GM21390 (cell line): ENCODE results near the gene CERS1.

Experiments used
- ATAC-seq: cut with Tn5 transposase; IDR thresholded peaks from one replicate; pipeline ENCODE4 v1.9.1; 2021; ENCODE audit not compliant: unreplicated experiment

Gene CERS1

GRCh38 chr19:18895824-18896341, at the start of gene CERS1:
TSS of gene CERS1 (minus strand) at chr19:18896158. CDS start at chr19:18896072, 86 bp downstream.
- ATAC-seq: no peak

GRCh38 chr19:18945297-18945696, 49.3 kb upstream of the CERS1 start:
- no peak for ATAC-seq

GRCh38 chr19:18943465-18943864, 47.5 kb upstream of the CERS1 start:
- no peak for ATAC-seq

GRCh38 chr19:18942692-18943091, 46.7 kb upstream of the CERS1 start:
- no peak for ATAC-seq

DNA sequence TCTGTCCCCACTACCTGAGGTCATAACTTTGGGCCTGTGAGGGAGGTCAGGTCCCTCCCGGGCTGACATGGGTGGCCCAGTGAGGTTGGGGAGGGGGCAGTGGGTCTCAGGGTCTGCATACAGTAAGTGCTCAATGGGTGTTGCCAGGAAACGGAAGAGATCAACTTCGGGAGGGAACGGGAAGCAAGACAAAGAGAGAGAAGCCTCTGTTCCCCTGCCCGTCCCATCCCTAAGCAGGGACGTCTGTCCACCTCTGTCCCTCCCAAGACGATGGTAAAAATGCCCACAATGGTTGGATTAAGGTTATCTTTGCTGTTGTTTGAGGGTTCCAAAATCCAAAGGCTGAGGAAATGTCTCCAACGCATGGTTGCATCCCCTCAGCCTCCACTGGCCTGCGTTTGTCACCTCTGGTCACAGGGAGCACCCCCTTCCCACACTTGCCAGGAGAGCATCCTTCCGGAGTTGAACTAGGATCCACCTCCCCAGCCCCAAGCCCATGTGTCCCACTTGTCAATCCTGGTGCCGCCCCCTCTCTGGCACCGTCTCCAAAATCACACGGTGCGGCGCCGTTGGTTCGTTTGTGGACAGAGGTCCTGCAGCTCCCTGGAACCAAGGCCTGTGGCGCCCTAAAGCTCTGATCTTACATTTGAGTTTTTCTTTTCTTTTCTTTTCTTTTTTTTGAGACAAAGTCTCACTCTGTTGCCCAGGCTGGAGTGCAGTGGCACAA, 45.8 kb upstream of the CERS1 start:
- no peak for ATAC-seq

- ATAC-seq: no peak
These were observed 45.0 kb upstream of the CERS1 start, which contains the start of gene HOMER3 for GRCh38 chr19:18940769-18941627. TSS of gene HOMER3 (minus strand) at chr19:18941217. CDS start at chr19:18938982, 2,235 bp downstream.

DNA sequence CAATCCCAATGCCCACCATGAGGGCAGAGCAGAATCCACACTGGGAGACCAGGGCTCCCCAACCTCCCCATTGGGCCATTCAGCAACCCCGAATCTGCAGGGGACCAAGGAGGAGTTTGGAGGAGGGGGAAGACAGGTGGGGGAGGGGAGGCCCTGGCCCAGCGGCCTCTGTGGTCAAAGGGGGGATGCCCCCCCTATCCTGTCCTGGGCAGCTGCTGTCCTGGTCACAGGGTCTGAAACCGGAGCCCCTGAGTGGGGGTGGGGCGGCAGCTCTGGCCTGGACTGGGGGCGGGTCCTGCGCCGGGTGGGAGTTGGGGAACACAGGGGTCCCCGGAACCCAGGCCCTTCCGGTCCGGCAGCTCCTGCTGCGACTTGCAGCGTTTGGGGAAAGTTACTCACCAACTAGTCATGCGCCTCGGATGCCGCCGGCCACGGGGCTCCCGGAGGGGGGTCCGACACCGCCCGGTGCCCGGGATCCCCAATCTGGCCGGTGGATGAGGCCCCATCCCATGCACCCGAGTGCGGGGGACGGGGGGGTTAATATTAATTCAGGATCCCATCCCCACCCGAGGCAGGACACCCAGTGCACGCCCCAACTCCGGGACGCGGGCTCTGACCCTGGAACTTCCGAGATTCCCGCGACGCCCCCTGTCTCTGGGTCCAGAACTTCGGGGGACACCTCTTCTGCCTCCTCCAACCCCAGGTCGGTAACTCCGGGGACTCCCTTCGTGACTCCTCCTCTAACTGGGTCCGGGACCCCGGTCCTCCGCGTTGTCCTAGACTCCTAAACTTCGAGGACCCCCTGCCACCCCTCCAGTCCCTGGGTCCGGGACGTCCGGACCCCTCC, 44.2 kb upstream of the CERS1 start:
- no peak for ATAC-seq

DNA sequence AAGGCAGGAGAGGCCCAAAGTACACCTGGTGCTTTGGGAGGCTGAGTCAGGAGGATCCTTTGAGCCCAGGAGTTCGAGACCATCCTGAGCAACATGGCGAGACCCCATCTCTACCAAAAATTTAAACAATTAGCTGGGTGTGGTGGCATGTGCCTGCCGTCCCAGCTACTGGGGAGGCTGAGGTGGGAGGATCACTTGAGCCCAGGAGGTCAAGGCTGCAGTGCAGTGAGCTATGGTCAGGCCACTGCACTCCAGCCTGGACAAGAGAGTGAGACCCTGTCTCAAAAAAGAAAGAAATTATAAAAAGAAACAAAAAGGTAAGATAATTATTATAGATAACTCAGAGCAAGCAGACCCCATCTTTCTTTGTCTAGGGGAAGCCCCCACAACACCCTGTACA, 43.2 kb upstream of the CERS1 start:
- ATAC-seq: no peak

- no peak for ATAC-seq
These were observed 37.3 kb upstream of the CERS1 start for GRCh38 chr19:18933297-18933696.

DNA sequence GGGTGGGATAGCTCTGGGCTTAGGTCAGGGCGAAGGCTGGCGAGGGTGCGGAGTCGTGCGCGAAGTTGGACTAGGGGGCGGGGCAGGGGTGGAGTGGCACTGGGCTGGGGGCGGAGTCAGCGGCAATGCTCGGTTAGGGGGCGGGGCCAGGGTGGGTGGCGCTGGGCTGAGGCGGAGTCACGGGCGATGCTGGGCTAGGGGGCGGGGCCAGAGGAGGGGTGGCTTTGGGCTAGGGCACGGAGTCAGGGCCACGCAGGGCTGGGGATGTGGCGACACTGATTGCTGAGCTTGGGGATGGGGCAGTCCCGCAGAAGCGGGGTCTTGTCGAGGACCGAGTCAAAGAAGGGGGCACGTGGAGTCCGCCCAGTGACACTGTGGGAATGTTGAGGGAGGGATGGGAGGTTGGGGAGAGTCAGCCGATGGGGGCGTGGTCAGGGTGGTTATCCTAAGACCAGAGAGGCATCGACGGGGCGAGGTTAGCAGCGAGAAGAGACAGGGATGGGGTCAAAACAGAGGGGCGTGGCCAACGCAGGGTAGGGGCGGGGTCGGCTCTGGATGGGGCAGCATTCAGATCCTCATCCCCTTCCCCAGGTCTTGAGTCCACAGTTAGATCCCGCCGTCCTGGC, 36.4 kb upstream of the CERS1 start:
- no peak for ATAC-seq

DNA sequence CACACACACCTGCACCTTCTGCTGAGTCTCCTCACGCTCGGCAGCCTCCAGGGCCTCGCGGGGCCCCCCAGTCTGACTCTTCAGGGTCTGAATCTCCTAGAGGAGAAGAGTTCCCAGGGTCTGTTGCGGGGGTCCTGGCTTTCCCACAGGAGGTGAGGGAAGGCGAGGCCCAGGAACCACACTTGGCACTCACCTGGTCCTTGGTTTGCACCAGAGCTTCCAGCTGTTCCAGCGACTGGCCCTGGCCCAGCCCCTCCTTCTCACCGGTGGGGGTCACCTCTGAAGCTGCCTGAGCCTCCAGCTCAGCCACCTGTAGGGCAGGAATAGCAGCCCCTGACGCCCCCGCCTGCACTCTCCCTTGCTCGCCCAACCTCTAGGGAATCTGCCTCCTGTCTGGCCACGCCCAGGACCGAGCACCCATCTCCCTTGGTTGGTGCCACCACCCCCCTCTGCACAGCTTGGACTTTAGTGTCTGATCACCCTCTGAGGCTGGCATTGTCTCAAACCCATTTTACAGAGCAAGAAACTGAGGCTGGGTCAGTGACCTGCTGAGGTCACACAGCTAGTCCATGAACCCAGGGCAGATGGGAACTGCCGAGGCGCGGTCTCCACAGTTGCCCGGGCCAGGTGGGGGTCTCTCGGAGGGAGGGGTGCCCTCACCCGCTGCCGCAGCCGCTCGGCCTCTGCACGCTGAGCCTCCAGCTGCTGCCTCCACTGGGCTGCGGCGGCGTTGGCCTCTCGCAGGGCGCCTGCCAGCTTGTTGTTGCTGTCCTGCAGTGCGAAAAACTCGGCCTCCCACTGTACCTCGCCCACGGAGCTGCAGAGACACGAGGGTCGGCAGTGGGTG, 35.6 kb upstream of the CERS1 start:
- no peak for ATAC-seq

GRCh38 chr19:18929311-18929710, 33.4 kb upstream of the CERS1 start:
- ATAC-seq: no peak

GRCh38 chr19:18928018-18928805, 32.3 kb upstream of the CERS1 start:
- ATAC-seq: no peak

DNA sequence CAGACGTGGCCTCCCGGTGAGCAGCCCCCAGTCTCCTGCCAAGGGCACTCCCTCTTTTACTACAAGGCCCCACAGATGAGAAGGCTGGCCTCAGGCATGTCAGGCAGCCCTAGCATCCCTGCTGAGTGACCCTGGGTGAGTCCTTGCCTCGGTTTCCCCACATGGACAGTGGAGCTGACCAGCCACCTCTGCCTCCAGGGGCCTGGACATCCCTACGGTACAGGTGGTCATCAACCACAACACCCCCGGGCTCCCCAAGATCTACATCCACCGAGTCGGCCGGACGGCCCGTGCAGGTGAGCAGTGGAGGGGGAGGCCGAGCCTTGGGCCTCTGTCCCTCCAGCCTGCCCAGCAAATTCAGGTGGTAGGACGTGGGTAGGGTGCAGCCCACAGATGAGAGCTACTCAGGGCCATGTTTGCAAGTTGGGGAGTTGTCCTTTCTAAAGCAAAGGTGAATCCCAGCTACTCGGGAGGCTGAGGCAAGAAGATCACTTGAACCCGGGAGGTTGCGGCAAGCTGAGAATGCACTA, 28.8 kb upstream of the CERS1 start:
- no peak for ATAC-seq

GRCh38 chr19:18922228-18922985, 26.4 kb upstream of the CERS1 start:
- ATAC-seq: no peak

- no peak for ATAC-seq
These were observed 25.6 kb upstream of the CERS1 start for GRCh38 chr19:18921593-18921992.

- ATAC-seq: no peak
These were observed 24.4 kb upstream of the CERS1 start for GRCh38 chr19:18920400-18920799.

GRCh38 chr19:18919900-18920214, 23.9 kb upstream of the CERS1 start:
- no peak for ATAC-seq
